AG08395 (cell line): ENCODE results near the gene ARHGEF10L.
A peak's percentile ranks its signal among the peaks of the same experiment; 100 is the strongest.

ENCODE experiments used
- DNase-seq: peaks from one replicate; pipeline ENCODE4 v3.0.0; 2012; ENCODE audit warnings: mixed read lengths, low spot score

ARHGEF10L gene

DNA sequence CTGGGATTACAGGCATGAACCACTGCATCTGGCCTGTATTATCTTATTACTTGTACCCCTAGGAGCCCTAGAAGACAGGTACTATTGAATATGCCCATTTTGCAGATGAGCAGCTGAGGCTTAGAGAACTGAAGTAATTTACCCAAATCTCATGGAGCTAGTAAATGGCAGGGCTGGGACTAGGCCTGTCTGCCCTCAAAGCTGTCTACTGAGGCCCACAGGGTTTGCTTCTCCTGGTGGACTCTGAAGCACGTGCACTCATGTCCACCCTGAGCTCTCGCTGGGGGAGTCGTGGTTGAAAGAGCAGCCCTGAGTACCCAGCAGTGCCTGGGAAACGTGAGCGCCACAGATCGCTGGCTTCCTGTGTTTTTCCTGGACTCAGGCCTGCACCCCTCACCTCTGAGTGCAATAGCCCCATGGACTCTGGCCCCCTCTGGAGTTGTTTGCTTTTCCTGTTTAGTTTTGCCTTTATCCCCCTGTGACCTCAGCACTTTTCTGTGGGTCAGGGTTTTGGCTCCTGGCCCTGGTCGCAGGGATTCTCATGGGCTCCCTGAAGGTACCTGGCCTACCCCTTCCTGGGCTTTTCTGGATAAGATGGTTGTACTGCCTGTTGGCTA lies 52.4 kb downstream of the ARHGEF10L start:
- no peak for DNase-seq

DNA sequence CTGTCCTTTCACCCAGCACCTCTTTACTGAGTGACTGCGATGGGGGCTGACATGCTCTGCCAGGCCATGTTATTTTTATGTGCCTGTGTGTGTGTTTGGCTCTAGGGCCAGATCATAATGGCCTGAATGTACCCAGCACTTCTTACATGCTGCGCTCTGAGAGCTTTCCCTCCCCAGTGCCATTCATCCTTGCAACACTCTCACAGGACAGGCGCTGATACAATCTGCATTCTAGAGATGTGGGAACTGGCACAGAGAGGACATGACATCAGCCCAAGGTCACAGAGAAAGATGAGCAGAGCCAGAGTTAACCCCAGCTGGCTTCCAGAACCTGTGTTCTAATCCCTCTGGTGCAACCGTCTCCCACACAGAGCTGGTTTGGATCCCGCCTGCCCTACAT lies 54.5 kb downstream of the ARHGEF10L start:
- DNase-seq, result no peak

DNA sequence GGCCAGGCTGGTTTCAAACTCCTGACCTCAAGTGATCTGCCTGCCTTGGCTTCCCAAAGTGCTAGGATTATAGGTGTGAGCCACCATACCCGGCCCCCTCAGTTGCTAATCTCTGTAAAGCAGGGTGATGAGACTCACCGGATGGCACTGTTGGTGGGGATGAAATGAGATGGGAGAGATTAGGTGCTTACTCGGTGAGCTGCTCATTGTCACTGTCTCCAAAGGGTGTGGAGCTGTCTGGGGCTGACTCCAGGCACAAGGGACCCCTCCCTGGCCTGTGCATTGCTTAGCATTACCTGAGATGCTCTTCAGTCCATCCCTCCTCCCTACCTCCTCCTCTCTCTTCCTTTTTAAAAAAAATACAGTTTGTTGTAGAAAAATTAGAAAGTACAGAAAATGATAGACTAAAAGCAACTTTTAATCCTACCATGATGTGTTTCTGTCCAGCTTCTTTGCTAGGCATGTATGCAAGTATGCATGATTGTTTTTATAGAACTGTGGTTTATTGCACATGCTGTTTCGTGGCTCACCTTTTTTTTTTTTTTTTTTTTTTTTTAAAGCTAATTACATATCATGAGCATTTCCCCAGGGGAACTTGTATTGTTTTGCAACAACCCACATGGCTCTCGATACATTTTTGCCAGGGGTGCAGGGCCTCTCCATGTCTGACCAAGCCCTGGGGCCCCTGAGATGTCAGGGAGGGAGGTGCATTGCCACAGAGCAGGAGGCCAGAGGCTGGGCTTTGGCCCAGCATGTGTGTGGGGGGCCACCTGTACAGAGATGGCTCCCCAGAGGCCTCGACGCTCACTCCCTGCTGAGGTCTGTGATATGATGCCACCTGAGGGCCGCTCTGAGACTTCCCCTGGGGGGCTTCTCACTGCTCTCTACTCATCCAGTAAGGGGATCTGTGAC lies 55.4 kb downstream of the ARHGEF10L start:
- no peak for DNase-seq

DNA sequence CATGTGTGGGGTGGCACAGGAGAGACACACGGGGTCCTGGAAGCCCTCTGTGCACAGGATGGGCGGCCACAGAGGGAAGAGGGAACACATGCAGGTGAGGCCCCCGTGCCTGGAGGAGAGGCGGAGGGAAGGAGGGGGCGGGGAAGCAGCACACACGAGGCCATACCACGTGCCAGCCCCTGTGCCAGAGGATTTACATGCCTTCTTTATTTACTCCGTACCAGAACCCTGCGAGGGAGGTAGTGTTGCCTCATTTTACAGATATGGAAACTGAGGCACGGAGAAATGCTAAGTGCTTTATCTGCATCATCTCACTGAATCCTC lies 56.1 kb downstream of the ARHGEF10L start:
- DNase-seq, result no peak

DNA sequence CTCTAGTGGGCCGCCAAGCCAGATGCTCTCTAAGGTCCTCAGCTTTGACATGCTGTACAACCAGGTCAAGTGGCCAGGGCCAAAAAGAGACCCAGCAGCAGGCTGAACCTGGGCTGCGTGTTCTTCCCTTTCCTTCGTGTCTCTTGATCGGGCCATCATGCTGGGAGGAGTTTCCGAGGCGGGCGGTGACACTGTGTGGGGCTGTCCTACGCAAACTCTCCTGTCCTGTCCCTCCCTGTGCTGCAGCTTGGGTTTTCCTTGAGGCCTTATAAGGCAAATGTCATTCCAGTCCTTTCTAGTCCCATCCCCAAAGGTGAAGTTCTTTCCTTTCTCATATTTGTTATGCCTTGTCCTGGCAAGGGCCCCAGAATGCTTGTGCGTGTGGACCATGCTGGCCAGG lies 56.7 kb downstream of the ARHGEF10L start:
- DNase-seq, result no peak

DNA sequence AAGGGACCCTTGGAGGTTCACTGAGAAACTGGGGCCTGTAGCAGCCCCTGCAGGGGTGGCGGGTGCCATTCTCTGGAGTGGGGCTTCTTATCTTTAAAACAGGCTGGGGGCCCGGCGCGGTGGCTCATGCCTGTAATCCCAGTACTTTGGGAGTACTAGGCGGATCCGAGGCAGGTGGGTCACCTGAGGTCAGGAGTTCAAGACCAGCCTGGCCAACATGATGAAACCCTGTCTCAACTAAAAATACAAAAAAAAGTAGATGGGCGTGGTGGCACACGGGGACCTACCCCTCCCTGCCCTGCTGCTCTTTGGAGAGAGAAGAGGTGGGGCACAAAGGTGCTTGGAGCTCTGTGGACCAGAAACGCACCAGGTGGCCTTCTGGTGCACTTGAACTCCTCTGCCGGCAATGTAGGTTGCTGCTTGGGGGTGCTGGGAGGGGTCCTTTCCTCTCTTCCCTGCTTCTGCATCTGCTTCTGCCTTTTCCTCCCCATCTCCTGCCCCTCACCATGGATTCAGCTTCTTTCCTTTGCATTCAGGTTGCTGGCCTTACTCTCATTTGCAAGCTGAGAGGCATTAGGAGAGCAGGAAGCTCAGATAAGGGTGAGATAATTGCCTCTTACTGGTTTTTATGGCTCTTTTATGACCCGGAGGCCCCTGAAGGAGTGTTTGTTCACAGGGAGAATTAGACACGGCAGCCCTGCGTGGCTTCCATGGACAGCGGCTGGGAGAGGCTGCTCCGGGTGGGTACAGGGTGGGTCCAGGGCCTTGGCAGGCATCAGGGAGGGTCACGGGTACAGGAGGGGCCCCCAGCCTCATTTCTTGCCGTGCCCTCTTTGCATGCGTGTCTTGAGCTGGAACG lies 57.4 kb downstream of the ARHGEF10L start:
- DNase-seq, result no peak

DNA sequence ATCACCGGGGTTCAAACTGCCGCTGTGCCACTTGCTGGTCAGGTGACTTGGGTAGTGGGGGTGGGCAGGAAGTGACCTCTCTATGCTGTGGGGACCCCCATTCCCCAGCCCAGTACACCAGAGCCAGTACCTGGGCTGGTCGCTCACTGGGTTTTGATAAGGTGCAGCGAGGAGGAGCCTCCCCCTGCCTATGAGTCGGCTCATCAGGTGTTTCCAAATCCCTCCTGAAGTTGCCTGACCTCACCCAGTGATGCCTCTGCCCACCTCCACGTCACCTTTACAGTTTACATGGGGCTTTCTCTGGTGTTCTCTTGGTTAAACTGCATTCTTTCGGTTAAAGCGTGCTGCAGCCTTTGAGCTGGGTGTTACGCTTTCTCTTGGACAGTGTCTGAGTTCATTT lies 58.2 kb downstream of the ARHGEF10L start:
- DNase-seq, result no peak

DNA sequence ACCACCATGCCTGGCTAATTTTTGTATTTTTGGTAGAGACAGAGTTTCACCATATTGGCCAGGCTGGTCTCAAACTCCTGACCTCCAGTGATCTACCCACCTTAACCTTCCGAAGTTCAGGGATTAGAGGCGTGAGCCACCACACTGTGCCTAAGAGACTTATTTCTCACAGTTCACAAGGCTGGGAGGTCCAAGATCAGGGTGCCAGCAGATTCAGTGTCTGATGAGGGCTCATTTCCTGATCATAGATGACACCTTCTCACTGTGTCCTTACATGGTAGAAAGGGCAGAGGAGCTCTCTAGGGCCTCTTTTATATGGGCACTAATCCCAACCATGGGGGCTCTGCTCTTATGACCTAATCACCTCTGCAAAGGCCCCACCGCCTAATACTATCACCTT lies 58.8 kb downstream of the ARHGEF10L start:
- no peak for DNase-seq

DNA sequence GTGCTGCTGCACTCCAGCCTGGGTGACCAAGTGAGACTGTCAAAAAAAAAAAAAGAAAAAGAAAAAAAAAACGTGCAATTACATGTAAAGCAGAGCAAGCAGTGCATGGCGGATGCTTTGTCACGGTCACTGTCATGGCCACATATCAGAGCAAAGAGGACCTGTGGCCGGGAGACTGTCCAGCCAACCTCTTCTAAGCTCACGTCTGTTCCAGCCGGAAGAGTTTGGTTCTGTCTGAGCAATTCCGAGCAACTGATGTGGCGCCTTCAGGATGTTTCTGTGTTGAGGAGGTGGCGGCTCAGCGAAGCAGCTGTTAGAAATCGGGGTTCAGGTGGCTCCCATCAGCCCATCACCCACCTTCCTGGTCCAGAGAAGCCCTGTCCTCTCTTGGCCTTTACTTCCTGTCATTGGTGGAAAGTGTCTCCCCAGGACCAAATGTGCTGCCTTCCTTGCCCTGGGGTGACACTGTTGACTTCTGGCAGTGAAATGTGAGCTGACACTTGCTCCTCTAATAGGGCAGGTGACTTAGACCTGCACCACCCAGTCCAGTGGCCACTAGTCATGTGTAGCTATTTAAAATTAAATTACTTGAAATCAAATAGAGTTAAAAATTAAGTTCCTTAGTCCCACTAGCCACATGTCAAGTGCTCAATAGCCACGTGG lies 59.9 kb downstream of the ARHGEF10L start:
- no peak for DNase-seq

DNA sequence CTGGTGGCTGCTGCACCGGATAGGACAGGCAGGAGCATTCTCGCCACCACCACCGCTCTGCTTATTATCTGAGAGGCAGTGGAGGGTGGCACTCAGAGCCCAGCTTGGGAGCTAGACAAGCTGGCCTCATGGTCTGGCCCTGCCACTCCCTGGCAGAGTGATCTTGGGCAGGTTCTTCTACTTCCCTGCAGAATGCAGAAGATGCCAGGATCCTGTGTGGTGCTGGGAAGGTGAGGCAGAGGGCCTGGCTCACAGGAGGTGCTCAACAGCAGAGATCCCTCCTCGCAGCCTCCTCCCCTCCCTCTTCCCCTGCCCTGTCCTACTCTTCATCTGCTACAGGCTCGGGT lies 60.4 kb downstream of the ARHGEF10L start:
- DNase-seq, result no peak

DNA sequence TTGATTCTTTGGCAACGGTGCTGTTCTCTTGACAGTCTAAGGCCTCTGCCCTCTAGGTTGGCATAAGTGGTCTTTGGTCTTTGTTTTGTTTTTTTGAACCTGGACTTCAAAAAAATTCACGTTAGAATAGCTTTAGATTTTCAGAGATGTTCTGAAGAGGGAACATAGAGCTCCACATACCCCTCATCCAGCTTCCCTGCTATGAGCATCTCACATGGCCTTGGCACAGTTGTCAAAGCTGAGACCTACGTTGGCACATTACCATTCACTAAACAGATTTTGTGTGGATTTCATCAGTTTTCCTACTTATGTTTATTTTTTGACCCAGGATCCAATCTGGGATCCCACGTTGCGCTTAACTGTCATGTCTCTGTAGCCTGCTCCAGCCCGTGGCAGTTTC lies 60.8 kb downstream of the ARHGEF10L start:
- DNase-seq, result no peak

DNA sequence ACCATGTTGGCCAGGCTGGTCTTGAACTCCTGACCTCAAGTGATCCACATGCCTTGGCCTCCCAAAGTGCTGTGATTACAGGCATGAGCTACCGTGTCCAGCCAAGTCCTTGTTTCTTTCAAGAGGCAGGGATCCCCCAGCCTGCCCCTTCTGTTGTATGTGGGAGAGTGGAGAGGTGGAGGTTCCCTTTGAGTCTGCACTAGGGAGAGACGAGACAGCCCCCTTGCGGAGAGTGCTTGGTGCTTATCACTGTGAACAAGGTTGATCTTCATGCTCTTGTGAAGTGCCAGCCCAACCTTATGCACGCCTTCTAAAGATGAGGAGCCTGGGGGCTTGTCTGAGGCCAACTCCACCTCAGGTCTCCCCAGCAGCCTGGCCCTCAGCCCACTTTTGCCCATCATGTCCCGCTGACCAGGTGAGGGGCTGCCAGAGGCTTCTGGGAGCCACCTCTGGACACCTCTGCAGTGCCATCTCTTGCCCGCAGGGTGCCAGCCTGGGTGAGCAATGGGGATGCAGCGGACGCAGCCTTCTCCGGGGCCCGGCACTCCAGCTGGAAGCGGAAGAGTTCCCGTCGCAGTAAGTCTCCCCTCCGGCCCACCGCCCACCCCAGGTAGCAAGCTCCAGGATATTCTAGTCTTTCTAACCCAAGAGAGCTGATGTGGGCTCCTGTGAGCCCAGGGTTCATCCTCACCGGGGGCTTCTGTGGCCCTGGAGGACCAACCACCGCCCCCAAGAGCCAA lies 62.3 kb downstream of the ARHGEF10L start:
- no peak for DNase-seq

DNA sequence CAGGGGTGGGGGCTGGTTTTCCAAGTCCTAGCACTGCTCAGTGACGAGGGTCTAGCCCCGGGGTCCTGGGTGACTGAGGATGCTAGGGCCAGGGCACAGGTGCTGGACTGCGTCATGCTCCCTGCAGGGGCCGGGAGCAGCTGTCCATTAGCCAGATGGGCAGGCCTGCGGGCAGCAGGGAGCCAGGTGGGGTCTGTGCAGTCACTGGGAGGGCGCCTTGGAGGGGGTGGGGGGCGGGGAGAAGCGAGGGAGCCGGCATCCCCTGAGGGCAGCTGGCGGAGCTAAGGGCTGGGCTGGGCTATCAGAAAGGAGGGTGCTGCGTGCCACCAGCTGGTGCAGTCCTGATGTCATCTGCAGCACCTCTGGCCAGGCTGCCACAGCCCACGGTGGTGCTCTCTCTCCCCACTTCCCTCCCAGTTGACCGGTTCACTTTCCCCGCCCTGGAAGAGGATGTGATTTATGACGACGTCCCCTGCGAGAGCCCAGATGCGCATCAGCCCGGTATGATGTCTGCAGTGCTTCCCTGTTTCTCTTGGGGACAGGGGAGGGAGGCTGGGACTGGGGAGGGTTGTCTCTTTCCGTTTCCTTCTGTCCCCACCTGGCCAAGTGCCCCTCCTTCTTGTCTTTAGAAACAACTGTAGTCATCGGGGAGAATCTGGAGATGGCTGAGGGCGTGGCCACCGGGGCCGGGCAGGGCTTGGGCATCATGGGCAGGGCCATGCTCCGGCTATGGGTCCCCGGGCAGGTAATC lies 63.8 kb downstream of the ARHGEF10L start:
- DNase-seq, result no peak

DNA sequence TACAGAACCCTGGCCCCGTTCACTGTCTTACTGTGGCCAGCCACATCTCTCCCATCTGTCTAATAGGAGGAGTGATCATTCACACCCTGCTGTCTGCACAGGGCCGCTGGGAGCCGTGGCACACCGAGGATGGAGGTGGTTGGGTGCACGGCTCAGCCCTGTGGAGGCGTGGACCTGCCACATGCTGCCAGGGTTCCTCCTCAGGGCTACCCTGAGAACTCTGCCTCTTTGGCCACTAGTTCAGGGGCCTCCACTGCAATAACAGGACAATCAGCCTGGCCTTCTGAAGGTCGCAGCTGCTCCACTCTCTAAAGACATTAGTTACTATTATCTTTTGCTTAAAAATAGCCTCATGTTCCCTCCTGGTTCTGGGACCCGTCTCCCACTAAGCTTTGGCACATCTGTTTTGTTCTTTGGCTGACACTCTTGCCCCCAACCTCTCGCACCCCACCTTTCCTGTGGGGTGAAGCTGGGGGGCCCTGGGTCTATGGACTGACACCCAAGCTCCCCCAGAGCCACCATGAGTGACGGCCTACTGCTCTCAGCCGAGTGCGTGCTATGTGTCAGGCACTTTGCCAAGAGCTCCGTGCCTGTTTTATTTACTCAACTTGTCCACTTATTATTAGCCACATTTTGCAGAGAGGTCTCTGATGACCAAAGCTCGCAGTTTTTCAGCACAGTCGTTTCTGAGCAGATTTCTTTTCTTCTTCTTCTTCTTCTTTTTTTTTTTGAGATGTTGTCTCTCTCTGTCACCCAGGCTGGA lies 66.3 kb downstream of the ARHGEF10L start:
- no peak for DNase-seq

DNA sequence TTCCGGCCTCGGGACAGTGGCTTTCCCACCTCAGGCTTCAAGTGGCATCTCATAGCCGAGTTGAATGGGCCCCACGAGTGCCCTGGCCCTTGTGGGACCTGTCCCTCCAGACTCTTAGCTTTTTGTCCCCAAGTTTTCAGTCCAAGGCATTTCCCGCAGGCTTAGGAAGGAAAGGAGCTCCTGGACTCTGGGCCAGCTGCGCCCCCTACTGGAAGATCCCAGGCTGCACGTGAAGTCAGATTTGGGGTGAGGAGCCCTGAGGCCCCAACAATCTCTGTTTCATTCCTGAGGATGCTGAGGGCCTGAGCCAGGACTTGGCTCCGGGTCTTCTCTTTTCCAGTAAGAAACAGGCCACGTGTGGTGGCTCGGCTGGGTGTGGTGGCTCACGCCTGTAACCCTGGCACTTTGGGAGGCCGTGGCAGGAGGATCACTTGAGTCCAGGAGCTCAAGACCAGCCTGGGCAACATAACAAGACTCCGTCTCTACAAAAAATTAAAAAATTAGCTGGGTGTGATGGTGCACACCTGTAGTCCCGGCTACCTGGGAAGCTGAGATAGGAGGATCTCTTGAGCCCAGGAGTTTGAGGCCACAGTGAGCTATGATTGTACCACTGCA lies 67.4 kb downstream of the ARHGEF10L start:
- peak; percentile 78 for DNase-seq

DNA sequence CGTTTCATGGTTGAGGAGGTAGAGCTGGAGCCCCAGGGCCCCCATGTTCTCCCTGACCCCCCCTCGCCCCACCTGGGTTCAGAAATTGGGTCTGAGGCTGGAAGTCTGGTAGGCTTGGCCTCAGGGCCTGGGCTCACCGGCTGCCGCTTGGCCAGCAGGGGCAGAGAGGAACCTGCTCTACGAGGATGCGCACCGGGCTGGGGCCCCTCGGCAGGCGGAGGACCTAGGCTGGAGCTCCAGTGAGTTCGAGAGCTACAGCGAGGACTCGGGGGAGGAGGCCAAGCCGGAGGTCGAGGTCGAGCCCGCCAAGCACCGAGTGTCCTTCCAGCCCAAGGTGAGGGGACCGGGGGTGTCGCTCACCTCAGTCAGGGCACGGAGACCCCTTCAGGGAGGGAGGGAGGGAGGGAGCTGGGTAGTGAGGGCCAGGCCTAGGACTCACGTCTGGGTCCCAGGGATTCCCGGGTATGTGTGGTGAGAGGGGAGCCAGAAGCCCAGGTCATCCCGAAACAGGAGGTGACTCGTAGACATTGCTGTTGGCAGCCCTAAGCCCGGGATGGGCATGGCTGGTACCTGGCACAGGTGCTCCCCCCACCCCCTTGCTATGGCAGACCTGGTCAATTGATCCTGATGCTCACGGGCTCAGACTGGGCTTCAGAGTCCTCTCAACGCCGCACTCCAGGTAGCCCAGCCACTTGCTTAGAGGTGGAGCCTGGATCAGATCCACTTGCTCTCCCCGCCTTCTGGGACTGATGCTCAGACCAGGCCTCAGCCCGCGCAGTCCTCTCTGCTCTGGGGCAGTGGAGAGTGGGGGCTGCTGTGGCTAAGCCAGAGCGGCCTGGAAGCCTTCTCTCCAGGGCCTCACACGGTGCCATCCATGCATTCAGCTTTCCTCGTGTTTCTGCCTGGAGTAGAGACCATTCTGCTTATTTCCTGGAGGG lies 68.4 kb downstream of the ARHGEF10L start:
- no peak for DNase-seq

DNA sequence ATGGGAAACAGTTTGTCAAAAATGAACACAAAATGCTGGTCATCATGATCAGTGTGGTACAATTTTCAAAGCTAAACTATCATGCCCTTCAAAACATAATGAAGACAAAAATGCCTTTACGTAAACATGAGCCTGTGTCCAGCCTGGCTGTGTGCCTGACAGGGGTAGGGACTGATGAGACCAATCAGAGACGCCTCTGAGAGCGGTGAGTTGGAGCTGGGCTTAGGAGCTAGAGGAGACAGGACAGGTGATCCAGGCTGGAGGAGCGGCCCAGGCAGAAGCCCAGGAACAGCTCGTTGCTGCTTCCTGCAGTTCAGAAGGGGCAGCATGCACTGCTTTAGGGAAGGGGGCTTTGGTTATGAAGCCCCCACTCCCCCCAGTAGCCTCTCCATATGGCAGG lies 70.0 kb downstream of the ARHGEF10L start:
- no peak for DNase-seq

DNA sequence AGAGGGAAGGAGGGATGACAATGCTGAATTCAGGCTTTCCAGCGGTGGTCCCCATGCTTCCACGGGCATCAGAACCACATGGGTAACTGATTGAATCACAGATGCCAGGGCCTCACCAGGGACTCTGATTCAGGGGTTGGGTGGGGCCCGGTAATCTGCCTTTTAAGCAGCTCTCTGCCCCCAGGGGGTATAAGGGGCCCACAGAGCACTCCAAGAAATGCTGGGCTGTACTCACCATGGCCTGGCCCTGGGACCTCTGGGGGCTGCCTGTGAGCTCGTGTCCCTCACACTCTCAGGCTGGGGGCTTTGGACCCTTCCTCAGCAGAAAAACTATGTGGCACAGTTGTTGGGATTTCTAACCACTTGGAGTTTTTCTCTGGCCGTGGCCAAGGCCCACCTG lies 70.6 kb downstream of the ARHGEF10L start:
- DNase-seq, result no peak

DNA sequence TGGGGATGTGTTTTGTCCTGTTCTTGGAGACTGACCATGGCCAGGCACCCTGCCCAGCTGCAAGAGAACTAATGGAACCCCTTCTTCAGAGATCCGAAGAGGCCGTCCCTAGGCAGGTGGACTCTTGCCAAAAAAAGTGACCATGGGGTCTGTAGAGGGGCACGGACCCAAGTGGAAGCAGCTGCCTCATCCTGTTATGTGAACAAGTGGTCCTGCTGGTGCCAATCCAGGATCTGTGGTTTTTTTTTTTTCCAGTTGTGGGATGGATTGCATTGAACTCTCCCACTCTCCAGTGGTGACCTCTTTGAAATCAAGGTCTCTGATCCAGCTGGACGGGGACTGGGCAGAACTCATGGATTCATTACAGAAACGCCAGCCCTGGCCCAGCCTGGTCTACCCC lies 71.2 kb downstream of the ARHGEF10L start:
- no peak for DNase-seq
